Middle frontal gyrus (tissue), 1 donor: Measurements from ENCODE around the gene IFNGR1.
A peak's percentile ranks its signal among the peaks of the same experiment; 100 is the strongest.
"Not testable (repeated sequence)": the region's sequence is repeated elsewhere in the genome, so short reads cannot be mapped to it uniquely, and the experiment has no call there.

Experiments
- DNase-seq: peaks from one replicate; pipeline ENCODE4 v3.0.0-alpha.2; 2015; ENCODE audit warnings: low spot score; ENCODE audit errors: extremely low spot score

The IFNGR1 gene

DNA sequence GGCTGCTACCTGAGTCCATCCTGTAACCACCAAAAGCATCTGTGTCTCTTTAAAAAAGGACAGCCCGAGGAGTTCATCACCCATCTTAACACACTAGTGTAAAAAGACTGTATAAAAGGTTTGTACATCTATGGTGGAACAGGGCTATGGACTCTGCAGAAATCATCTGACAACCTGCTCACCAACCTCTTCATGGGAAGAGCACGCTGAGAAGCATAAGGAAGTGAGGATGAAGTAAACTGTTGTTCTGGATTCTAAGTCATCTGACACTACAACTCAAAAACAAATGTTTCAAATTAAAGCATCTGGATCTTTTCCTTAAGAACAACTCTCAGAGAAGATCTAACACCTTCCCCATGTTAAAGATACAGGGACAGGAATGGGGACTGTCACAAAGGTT, 5.4 kb downstream of the IFNGR1 start:
- no peak for DNase-seq

DNA sequence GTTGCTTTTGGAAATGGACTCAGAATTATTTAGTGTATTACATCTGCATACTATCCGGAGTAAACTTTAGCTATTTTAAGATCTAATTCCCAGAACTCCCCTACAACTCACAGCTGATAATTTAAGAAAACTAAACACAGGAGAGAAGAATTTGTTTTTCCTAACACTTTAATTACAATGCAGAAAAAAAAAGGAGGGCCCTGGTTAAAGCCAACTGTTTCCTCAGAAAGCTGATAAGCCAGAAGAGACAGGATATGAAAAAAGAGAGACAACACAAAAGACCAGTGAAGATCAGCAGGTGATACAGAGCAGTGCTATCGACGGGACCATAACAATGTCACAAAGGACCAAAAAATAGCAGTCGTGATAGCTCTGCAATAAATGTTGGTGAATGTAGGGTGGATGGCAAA, 5.8 kb downstream of the IFNGR1 start:
- no peak for DNase-seq

DNA sequence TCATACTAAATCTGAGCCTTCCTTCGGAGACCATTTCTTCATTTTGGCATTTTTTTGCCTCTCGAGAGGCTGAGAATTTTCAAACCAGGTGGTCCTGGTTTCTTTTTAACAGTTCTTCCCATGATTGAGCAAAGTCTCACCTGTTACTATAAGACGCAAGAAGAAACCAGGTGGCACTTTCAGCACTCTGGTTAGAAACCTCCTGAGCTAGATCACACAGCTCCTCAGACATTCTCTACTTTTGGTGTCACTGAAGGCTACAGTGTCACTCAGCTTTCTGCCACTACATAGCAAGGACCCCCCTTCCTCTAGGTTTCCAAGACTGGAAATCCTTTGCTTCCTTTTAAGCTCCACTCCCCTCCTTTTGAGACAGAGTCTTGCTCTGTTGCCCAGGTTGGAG, 7.3 kb downstream of the IFNGR1 start:
- no peak for DNase-seq

DNA sequence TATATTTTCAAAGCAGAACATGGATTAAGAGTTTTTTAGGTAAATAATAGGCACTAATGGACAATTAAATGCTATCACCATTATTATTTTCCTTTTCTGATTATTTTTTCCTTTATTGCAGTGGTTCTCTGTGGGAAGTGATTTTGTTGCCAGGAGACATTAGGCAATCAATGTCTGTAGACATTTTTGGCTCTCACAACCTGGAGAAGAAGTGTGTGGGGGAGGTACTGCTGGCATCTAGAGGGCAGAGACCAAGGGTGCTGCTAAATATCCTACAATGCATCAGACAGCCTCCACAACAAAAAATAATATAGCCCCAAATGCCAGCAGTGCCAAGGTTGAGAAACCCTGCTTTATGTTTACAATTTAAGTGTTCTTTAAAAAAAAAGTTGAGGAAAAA, 8.3 kb downstream of the IFNGR1 start:
- DNase-seq: no peak

DNA sequence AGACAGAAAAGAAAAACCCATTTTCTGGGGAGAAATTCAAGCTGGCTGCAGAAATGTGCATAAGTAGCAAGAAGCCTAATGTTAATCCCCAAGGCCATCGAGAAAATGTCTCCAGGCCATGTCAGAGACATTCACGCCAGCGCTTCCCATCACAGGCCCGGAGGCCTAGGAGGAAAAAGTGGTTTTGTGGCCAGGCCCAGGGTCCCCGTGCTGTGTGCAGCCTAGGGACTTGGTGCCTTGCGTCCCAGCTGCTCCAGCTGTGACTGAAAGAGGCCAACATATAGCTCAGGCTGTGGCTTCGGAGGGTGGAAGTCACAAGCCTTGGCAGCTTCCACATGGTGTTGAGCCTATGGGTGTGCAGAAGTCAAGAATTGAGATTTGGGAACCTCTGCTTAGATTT, 10.9 kb downstream of the IFNGR1 start:
- DNase-seq: no peak

DNA sequence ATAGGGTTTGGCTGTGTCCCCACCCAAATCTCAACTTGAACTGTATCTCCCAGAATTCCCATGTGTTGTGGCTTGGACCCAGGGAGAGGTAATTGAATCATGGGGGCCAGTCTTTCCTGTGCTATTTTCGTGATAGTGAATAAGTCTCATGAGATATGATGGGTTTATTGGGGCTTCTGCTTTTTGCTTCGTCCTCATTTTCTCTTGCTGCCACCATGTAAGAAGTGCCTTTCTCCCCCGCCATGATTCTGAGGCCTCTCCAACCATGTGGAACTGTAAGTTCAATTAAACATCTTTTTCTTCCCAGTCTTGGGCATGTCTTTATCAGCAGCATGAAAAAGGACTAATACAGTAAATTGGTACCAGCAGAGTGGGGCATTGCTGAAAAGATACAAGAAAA, 11.7 kb downstream of the IFNGR1 start:
- DNase-seq: not testable (repeated sequence)

DNA sequence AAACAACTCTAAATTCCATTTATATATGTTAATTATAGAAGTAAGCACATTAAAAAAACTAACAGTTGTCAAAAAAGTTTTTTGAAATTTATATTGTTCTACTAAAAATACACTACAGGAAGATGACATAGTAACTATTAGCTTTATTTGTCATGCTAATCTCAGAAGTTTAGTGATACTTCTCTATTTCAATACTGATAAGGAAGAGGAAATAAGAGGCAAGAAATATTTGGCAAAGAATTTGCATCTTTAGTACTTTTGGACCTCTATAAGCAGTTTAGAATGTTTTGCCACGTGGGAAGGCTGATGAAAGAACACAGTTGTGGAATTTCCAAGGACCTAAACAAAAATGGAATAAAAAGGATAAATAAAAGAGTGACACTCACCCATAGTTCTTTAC, 12.6 kb downstream of the IFNGR1 start:
- no peak for DNase-seq

DNA sequence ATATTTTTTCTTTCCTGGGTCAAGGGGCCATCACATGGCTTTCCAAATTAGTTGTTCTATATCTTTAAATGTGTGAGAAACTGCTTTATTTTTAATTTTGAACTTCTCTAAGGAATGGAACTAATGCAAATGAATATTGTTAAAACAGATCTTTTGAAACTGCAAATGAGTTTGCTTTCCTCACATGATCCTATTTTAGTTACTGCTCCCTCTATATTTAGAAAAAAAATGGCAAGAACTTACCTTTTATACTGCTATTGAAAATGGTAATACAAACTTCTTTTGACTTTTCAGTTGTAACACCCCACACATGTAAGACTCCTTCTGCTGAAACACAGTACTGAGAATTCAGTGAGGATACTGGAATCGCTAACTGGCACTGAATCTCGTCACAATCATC, 15.9 kb downstream of the IFNGR1 start:
- no peak for DNase-seq

DNA sequence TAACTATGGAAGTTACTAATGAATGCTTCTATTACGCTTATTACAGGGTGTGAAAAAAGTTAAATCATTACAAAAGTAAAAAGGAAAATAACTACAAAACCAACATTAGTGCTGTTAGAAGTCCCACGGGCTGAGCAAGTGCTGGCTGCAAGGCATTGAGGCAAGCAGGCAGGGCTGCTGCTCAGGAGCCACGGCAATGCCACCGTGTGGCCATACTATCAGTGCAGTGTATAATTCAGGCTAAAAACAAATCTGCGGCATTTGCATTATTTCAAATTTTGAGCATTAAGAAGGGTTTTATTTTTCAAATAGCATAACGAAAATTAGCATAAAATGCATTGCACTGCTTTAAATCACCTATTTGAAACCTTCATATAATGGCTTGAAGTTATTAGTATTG, 17.1 kb downstream of the IFNGR1 start:
- peak; percentile 33 for DNase-seq

DNA sequence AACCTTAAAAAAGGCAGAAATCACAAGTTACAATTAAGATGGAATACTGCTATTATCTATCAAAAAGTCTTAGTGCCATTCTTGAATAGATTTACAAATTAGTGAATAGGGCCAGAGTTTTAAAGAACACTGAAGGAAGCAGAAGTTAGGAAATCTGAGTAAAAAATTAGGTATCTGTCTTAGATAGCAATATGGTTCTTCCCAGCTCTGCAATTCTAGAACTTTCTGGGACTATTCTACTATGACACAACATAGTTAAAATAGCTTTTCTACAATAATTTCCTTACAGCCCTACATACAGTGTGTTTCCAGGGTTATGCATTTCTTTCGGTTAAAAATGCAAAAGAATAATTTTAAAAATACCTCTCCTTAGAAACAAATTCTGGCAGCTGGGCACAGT, 18.2 kb downstream of the IFNGR1 start:
- no peak for DNase-seq

DNA sequence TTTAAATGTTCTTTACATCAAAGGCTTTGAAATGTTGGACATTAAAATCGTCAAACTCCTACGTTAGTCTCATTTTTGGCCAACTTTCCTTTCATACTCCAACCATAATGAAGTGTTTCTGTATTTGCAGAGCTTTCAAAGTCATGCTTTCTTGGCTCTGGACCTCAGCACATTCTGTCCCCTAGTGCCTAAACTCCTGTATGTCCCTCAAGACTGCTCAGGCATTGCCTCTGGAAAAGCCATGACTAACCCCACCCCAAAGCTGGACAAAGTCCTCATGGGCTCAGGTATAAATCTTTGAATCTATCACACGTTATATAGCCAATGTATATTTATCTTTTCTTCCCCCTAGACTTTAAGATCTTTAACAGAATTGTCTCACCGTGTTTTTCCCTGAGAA, 18.9 kb downstream of the IFNGR1 start:
- no peak for DNase-seq

DNA sequence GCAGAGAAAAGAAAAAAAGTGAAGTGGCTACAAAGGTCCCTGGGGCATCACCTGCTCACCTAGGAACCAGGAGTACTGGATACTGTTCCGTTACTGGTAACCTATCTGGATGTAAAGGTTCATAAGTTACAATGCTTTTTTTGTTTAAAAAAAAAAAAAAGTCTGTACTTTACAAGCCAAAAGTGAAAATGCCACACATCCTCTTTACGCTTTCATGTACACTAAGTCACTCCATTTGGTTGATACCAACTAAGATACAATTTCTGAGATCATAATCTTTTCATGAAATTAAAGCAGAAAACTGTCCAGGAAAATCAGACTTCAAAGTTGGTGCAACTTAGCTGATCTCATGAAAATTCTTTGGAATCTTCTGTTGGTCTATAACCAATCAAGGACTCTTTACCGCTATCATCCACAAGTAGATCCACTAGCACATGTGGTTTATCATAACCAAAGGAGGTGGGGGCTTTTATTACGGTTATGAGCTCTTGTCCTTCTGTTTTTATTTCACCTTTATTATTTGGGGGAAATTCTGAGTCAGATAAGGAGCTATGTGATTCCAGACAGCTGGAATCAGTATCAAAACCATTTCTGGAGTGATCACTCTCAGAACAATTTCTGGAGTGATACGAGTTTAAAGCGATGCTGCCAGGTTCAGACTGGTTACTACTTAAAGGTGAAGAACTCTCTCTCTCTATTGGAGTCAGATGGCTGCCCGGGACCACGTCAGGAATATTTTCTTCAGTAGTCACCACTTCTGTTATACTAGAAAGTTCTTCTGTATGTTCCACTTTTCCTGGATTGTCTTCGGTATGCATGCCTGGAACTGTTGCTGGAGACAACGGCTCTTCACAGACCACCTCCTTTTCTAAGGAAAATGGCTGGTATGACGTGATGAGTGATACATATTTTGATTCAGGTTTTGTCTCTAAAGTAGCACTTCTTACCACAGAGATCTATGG, 21.2 kb downstream of the IFNGR1 start:
- no peak for DNase-seq

DNA sequence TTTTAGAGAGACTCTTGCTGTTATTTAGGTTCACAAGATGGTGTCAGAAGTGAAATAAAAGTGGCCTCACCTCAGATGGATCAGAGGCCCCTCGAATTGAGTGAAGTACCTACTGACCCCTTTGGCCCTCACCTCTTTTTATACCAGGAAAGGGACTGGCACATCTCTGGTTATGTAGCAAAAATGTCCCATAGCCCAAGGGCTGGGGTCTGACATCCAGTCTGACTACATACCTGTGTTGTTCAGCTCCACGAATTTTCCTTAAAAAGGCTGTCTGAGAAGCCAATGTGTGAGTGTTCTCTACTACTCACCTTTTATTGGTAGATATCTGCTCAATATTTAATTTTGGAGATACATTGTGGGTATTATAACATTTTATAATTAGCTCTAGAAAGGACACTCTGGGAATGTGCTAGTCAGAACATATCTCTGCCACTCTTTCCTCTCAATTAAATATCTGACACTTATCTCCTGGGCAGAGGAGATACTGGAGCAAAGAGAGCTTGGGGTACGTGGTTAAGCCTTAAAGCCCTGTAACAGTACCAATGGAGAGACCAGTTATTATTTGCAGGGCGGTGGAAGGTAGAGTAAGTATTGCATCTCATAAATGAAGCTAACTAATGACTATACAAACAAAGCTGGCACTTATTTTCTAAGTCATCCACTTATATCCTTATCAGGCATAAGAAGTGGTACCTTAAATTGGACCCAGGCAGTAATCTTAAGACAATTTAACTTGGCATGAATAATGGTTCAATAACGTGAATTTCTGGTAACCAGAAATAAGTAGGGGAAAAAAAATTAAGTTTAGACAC, 25.7 kb downstream of the IFNGR1 start:
- DNase-seq: no peak

DNA sequence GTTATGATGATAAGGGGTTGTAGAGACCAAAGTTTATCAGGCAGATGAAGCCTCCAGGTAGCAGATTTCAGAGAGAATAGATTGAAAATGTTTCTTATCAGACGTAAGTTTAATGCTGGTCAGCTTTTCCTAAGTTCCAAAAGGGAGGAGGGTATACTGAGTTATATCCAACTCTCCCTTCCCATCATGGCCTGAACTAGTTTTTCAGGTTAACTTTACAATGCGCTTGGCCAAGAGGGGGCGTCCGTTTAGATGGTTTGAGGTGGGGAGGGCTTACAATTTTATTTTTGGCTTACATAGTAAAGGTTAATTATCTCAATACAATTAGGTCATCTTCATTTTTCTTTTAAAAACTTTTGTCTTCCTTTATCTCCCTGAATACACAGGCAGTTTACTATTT, 26.4 kb downstream of the IFNGR1 start:
- no peak for DNase-seq

DNA sequence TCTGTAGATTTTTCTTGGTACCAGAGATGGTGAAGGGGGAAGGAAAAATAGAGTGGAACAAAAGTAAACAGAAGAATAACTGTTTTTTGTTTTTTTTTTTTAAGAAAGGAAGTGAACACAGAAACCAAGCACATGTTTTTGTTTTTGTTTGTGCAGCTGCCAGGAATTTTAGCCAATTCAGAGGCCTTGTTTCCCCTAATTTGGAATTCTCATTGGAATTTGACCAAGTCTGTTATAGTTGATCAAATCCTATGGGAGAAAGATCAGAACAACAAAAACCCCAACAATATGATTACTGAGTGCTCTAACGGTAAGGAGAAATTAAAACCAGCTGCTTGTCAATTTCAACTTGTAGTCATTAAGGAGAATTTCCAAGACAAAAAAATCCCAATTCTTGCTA, 27.5 kb downstream of the IFNGR1 start:
- no peak for DNase-seq

DNA sequence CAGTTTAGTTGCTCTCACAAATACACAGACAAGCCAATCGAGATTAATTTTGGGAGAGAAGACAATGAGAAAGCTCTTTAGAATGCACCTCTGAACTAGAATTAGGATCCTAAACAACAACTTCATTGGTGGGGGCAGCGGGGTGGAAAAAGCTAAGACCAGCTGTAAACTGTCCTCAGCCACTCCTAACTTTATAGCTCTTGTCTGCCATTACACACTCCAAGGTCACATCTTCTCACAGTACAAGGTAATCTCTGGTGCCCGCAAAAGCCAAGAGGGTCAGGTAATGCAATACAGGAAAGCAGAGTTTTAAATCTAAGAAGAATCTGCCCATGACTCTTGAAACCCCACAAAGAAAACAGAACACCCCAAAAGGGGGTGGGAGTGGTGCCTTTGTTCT, 27.9 kb downstream of the IFNGR1 start:
- DNase-seq: no peak

DNA sequence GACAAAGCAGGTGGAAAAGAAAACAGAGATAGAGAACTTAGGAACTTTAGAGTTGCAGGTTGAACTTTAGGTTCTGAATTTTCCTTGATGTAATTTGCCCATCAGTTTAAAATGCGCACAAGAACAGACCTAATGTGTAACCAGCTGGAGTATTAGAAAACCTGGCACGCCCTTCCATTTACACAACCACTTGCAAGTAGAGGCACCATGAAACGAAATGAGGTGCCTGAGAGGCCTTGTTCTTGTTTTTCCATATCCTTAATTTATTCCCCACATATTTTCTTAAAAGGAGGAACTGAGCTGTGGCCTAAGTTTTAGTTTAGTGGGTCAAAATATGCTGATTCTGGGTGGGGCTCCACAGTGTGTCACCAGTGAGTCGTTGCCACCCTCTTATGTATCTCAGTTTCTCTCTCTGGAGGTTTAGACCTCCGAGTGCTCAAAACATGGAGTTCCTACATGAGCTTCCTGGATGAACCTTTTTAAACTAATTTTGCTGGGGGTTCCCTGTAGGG, 28.5 kb downstream of the IFNGR1 start:
- no peak for DNase-seq

DNA sequence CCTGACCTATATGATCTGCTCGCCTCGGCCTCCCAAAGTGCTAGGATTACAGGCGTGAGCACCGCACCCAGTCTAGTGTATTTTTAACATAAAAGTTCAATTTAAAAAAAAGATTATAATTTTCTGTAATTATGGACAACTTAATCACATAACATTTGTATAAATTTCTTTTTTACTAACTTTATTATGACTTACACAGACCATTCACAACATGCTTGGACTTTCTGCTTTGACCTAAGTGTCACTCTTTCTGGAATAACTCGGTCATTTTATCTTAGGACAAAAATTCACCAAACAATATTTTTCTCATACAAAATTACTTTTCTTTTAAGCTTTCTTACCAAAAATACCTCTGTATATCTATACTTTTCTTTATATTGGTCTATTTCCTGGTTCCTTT, 30.3 kb downstream of the IFNGR1 start:
- no peak for DNase-seq

DNA sequence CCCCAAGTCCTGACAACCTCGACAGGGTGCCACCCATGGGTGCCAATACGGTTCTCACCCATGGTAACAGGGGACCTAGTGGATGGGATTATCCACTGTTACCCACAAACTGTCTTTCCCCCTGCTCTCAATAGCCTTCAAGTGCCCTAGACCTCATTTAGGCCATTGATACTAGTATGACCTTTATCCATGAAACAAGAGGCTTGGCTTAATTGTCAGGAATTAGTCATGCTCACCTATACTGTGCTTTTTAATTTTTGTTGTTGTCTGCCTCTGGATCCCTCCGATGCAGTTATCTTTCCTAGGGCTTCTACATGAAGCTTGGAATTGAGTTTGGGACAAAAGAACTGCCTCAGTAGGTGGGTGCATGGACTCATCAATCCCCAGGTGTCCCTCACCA, 33.9 kb downstream of the IFNGR1 start:
- DNase-seq: no peak

DNA sequence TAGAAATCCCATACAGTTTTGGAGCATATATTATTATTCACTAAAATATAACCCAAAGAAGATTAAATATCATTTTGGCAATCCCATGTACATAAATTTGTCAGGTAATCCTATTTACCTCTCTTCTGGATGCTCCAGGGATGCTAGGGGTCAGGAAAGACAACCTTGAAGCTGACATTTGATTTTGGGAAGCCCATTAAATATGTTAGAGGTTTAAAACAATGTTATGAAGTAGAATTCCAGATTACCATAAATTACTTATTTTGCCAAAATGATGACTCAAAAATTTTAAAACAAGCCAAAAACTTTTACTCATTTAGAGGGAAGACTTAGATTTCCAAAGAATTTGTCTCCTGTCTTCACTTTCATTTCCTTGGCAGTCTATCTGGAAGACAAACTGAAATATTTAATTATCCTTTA, 36.5 kb downstream of the IFNGR1 start:
- DNase-seq: no peak

DNA sequence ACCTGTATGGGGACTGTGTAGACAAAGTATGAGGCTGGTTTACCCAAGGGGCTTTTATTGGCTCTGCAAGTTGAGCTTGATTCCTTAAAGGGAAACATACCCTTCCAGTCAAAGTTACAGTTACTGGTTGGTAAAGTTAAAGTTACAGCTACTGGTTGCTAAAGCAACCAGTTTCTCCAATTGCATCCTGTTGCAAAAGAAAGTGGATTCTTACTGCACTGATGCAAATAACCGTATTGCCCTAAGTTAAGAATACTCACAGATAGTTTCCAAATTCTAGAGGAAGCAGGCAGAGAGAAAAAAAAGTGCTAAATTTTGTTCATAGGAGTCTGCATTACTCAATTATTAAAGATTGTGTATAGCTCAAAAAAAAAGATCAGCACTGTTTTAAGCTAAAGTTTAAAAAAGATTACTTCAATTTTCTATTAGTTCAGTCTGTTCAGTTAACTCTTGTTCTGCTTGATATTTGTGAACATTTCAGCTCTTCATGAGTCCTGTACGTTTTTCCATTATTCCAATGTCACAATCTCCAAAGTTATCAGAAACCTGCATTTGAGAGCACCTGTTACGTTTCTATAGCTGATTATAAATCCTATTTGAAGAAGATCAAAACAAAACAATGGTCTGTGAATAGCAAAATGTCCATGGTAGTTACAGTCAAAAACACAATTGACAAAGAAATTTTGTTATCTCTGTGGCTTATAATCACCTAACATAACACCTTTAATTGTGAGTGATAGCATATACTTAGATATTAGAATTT, 37.1 kb downstream of the IFNGR1 start:
- no peak for DNase-seq

DNA sequence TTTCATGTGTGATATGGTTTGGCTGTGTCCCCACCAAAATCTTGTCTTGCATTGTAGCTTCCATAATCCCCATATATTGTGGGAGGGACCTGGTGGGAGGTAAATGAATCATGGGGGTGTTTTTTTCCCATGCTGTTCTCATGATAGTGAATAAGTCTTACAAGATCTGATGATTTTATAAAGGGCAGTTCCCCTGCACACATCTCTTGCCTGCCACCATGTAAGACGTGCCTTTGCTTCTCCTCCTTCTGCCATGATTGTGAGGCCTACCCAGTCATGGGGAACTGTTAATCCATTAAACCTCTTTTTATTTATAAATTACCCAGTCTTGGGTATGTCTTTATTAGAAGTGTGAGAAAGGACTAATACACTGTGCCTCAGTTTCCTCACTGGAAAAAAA, 41.6 kb downstream of the IFNGR1 start:
- DNase-seq: no peak
